GM21367 (cell line): Measurements from ENCODE around the gene NLGN4Y.

Experiments used
- ATAC-seq: cut with Tn5 transposase; IDR thresholded peaks from one replicate; pipeline ENCODE4 v1.9.1; 2021; ENCODE audit not compliant: unreplicated experiment

Gene NLGN4Y

GRCh38 chrY:14644157-14644952 is 120.0 kb downstream of the NLGN4Y start:
- ATAC-seq = no peak

GRCh38 chrY:14679181-14679580 is 154.9 kb downstream of the NLGN4Y start:
- no peak for ATAC-seq

DNA sequence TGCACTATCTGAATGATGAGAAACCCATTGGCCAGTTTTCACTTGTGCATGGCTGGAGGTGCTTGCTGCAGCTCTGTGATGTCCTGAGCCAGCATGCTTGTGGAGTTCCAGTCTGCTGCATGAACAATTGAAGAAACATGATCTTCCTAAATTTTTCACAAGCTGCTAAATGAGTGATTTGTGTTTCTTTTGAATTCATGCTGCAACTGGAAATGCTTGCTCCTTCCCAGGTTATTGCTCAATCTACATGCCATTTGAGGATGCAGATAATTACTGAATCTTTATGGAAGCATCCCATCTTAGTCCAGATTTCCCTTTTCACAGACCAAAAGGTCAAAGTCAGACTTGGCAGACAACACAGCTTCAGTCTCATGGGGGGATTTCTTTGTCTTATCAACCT is 170.2 kb downstream of the NLGN4Y start:
- no peak for ATAC-seq

DNA sequence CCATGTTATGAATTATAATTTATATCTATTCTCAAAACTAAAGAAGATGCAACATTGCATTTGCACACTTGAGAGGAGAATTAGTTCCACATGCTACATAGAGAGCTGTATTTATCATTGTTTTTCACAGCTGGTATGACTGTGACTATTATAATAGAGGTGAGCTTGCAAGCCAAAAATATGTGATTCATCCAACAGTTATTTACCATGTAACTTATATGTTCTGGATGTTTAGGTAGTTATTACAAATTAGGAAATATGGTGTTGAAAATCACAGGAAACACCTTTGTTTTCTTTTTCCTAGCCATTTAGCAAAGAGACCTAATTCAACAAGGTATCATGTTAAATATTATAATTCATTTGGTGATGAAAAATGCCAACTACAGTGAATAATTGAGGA is 183.8 kb downstream of the NLGN4Y start:
- ATAC-seq = no peak

- ATAC-seq = no peak
Measured at GRCh38 chrY:14741596-14741995, 217.3 kb downstream of the NLGN4Y start.

DNA sequence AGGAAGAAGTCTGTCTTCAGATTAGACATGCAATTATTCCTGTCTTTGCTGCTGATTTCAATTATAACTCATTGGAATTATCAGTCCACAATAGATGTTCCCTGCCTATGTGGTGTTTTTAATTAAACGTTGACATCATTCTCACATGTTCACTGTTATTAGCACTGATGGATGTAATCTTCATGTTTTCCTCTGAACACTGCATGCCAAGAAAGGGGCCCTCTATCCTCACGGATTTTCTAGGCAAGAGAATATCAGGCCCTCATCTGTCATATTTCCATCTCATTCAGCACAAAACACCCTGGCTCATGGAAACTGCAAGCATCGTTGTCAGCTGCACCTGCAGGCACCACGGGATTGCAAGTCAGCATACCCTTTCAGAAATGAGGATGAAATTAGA is 224.0 kb downstream of the NLGN4Y start:
- ATAC-seq = no peak

GRCh38 chrY:14755571-14755970 is 231.2 kb downstream of the NLGN4Y start:
- ATAC-seq = no peak

DNA sequence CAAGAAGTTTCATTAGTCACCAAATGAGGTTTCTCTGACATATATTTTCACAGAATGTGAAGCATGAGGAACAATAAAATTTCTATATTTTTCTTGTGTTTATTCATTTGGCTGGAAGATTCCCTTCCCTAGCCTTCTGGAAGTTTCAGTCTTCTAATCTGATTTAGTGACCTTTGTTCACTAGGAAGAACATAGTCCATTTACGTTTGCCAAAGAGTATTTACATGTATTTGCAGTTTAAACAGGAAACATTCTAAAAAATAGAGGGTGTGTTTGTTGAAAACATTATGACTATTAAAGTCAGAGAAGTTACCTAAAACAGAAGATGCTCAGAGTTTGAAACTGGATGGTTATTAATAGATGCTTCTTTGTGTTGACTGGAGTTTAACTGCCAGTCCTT is 238.6 kb downstream of the NLGN4Y start:
- no peak for ATAC-seq

DNA sequence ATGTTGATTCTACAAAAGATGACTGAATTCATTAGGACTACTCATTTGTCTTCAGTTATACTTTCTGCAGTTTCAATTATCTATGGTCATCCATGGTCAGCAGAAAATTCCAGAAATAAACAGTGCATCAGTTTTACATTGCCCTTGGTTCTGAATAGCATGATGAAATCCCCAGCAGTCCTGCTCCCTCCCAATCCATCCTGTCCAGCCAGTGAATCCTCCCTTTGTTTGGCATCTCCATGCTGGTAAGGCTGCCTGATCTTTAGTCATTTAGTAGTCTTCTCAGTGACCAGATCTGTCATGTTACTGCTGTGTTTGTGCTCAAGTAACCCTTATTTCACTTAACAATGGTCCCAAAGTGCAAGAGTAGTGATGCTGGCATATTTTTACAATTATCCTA is 239.3 kb downstream of the NLGN4Y start:
- ATAC-seq = no peak

DNA sequence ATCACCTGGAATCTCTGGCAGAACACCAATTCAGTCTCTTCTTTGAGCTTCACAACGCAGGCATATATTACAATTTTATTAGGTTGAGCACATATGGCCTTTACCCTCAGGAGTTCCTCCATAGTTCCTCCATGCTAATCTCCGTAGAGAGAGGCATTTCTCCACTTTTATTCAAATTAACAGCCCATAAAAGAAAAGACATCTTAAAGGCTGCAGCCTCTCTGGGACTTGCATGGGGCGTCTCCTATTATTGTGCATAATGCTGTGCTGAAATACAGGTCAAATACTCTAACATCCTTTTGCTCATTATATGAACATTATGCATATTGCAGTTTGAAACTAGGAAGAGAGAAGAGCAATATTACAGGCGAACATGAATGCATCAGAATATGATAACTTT is 253.9 kb downstream of the NLGN4Y start:
- no peak for ATAC-seq

GRCh38 chrY:14793104-14793503 is 268.8 kb downstream of the NLGN4Y start:
- no peak for ATAC-seq

GRCh38 chrY:14793674-14794073 is 269.3 kb downstream of the NLGN4Y start:
- no peak for ATAC-seq

GRCh38 chrY:14798010-14798409 is 273.7 kb downstream of the NLGN4Y start:
- no peak for ATAC-seq

DNA sequence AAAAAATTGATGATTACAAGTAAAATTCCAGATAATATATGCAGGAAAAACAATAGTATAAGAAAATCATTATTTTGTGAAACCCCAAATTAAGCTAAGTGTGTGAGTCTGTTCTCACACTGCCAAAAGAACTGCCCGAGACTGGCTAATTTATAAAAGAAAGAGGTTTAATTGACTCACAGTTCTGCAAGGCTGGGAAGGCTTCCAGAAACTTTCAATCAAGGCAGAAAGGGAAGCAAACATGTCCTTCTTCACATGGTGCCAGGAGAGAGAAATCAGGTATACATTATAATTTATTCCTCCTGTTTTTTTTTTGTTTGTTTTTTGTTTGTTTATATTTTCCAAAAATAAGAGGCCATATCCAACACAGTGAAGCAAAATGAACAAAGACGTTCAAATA is 276.8 kb downstream of the NLGN4Y start:
- ATAC-seq = no peak

GRCh38 chrY:14802125-14802524 is 277.8 kb downstream of the NLGN4Y start:
- ATAC-seq = no peak

DNA sequence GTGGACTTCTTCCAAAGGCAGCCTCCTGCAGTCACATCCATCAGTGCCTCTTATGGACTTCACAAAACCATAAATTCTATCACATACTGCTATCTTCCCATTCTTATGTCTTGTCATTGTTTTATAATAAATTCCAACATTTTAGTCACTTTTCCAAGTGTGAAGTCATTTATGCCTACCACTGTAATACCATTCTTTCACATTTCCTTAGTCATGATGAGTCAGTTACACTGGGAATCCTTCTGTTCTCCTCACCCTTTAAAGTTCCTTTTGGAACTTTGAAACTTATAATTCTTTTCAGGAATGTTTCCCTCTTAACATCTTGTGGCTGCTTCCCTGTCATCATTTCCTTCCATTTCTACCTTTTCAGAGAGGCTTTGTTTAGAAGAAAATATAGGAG is 279.7 kb downstream of the NLGN4Y start:
- no peak for ATAC-seq

GRCh38 chrY:14818452-14818851 is 294.1 kb downstream of the NLGN4Y start:
- ATAC-seq = no peak

- ATAC-seq = no peak
Measured at GRCh38 chrY:14822201-14822600, 297.9 kb downstream of the NLGN4Y start.

DNA sequence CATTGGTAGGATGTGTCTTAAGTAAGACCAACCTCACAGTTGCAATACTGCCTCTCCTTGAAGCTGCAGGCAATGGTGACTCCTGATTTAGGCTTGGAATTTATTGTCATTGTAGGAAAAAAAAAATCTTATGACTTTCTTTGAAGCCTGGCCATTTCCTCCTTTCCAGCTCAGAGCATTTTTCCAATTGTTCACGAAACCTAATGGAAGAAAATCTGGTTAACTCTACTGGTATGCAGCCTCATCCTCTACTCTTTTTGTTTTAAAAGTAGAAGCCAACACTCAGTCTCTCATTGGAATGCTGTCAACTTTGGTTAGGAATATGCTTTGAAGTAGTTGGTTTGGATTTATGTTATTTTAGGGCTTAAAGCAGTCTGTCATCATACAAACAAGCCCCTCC is 298.6 kb downstream of the NLGN4Y start:
- no peak for ATAC-seq

- no peak for ATAC-seq
Measured at GRCh38 chrY:14824583-14824982, 300.3 kb downstream of the NLGN4Y start.

DNA sequence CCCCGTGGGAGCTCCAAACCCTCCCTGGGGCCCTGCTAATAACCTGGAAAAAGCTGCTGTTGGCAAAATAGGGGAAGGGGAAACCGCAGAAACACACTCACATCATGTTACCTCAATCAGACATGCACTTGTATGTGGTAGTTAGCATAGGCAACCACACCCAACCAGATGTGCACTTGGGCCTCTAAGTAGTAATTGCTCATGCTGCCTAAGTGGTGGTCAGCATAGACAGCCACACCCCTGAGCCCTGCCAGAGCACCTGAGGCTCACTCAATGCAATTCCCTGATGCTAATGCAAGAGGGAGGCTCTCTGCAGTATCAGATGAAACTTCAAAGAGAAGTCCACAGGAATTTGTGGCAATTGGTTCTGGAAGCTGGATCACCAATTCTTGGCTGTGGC is 301.4 kb downstream of the NLGN4Y start:
- ATAC-seq = no peak

- no peak for ATAC-seq
Measured at GRCh38 chrY:14828531-14828930, 304.2 kb downstream of the NLGN4Y start.

DNA sequence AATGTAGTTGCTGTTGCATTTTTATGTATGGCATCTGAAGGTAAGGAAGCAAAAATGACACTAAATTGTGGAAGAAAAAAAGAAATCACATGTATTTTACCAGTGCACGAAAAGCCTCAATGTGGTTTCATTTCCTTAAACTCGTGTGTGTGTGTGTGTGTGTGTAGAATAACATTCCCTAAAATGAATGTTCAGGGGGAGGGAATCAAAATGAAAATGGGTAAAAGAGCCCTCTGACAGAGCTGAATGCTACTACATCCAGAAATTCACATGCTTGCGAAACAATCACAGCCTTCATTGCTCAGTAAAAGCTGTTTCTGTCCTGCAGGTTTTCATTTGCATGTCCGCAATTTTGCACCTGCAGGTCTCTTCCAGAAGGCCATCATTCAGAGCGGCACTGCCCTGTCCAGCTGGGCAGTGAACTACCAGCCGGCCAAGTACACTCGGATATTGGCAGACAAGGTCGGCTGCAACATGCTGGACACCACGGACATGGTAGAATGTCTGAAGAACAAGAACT is 305.1 kb downstream of the NLGN4Y start:
- no peak for ATAC-seq
